ENCODE data around the gene TRPC1.
A peak's percentile ranks its signal among the peaks of the same experiment; 100 is the strongest.

The TRPC1 gene

DNA sequence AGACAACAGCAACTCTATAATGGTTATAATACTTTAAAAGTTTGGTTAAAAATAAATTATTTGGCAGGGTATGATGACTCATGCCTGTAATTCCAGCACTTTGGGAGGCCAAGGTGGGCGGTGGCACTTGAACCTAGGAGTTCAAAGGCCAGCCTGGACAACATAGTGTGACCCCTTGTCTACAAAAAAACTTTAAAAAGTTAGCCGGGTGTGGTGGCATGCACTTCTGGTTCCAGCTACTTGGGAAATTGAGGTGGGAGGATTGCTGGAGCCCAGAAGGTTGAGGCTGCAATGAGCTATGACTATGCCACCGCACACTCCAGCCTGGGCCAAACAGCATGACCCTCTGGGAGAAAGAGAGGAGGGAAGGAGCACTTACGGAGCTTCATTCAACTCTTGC, 7.7 kb upstream of the TRPC1 start:
- no peak for TF ChIP-seq CTCF (IDR thresholded peaks at IDR 0.05; ENCODE audit: low read depth, low read length)
- H3K36me3 ChIP-seq = no peaks in the 10 kb centered on the region
- no peak overlapping the region for H3K4me3 ChIP-seq (ENCODE audit: low read depth, low read length)
- no peak for DNase-seq
- H3K27me3 ChIP-seq (ENCODE audit: insufficient read depth, low read depth, severe bottlenecking) = no peaks in the 10 kb centered on the region
- H3K27ac ChIP-seq = no peak overlapping the region
- H3K9me3 ChIP-seq (ENCODE audit: severe bottlenecking) = no peaks in the 10 kb centered on the region

DNA sequence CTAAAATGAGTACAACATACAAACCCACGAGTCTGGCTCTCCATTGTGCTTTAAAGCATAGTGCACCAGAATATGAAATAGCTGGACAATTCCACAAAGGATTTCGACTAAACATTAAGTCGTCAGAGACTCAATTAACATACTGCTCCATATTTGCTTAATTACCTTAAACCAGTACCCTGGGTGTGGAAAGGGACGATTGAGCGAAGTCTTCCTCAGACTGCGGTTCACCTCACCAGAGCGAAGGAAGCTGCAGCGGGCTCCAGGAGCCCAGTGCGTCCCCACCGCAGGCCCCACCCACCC, 218 bp upstream of the TRPC1 start:
- no peak overlapping the region; the same call in 1 of the 2 replicates for H3K27ac ChIP-seq

GRCh38 chr3:142724682-142725356, 985 bp downstream of the TRPC1 start:
- peak overlapping the region; percentile 72 for H3K27ac ChIP-seq
- DNase-seq = peak; percentile 63

More for the DNA sequence above, 218 bp upstream of the TRPC1 start:
- Histone ChIP-seq H3K9me3 (ENCODE audit: severe bottlenecking) (no peaks in the 10 kb centered on the region), H3K27me3 (ENCODE audit: insufficient read depth, low read depth, severe bottlenecking) (no peaks in the 10 kb centered on the region), H3K4me3 (ENCODE audit: low read depth, low read length) (peak overlapping the region; percentile 50), H3K36me3 (no peaks in the 10 kb centered on the region)
- no peak for TF ChIP-seq CTCF (IDR thresholded peaks at IDR 0.05; ENCODE audit: low read depth, low read length)
- no peak for DNase-seq

GRCh38 chr3:142725357-142725739, 1.5 kb downstream of the TRPC1 start:
- no peaks in the 10 kb centered on the region for H3K27me3 ChIP-seq (ENCODE audit: insufficient read depth, low read depth, severe bottlenecking)
- TF ChIP-seq CTCF (IDR thresholded peaks at IDR 0.05; ENCODE audit: low read depth, low read length) = no peak
- no peak overlapping the region for H3K27ac ChIP-seq
- peak overlapping the region; percentile 50 for H3K4me3 ChIP-seq (ENCODE audit: low read depth, low read length)
- no peak for DNase-seq
- H3K36me3 ChIP-seq = no peaks in the 10 kb centered on the region
- no peaks in the 10 kb centered on the region for H3K9me3 ChIP-seq (ENCODE audit: severe bottlenecking)

More at GRCh38 chr3:142724682-142725356, 985 bp downstream of the TRPC1 start:
- no peak; the same call in 1 of the 2 replicates for TF ChIP-seq CTCF (IDR thresholded peaks at IDR 0.05; ENCODE audit: low read depth, low read length)
- Histone ChIP-seq H3K36me3 (no peaks in the 10 kb centered on the region), H3K9me3 (ENCODE audit: severe bottlenecking) (no peaks in the 10 kb centered on the region), H3K4me3 (ENCODE audit: low read depth, low read length) (peak overlapping the region; percentile 50), H3K27me3 (ENCODE audit: insufficient read depth, low read depth, severe bottlenecking) (no peaks in the 10 kb centered on the region)

GRCh38 chr3:142726017-142726416, 2.2 kb downstream of the TRPC1 start:
- Histone ChIP-seq H3K4me3 (ENCODE audit: low read depth, low read length) (no peak overlapping the region), H3K36me3 (no peaks in the 10 kb centered on the region), H3K9me3 (ENCODE audit: severe bottlenecking) (no peaks in the 10 kb centered on the region), H3K27ac (no peak overlapping the region), H3K27me3 (ENCODE audit: insufficient read depth, low read depth, severe bottlenecking) (no peaks in the 10 kb centered on the region)
- TF ChIP-seq CTCF (IDR thresholded peaks at IDR 0.05; ENCODE audit: low read depth, low read length) = no peak
- DNase-seq = no peak

DNA sequence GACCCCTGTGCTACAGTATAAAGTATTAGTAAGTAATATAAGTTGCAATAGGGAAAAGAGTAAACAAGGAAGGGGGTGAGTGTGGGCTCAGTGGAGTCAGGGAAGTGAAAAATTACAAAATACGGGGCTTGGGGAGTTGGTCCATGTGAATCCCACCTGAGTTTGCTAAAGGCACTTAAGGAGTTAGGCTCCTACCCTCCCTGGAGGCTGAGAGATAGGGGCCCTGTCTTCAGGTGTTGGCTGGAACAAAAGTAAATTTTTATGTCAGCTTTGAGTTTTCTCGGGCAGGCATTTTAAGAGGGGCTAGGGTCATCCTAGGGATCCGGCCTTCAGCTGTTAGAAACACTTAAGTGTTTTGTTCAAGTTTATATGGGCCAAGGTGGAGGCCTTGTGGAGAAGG, 8.2 kb downstream of the TRPC1 start:
- H3K36me3 ChIP-seq = no peaks in the 10 kb centered on the region
- TF ChIP-seq CTCF (IDR thresholded peaks at IDR 0.05; ENCODE audit: low read depth, low read length) = no peak
- no peaks in the 10 kb centered on the region for H3K27me3 ChIP-seq (ENCODE audit: insufficient read depth, low read depth, severe bottlenecking)
- H3K27ac ChIP-seq = no peak overlapping the region
- no peak for DNase-seq
- no peak overlapping the region for H3K4me3 ChIP-seq (ENCODE audit: low read depth, low read length)
- no peaks in the 10 kb centered on the region for H3K9me3 ChIP-seq (ENCODE audit: severe bottlenecking)
